HL-60 (cell line): ENCODE data around the gene SARM1.
"Not testable (repeated sequence)": the region's sequence is repeated elsewhere in the genome, so short reads cannot be mapped to it uniquely, and the experiment has no call there.

ENCODE experiments used
- CTCF ChIP-seq: IDR thresholded peaks from one replicate; pipeline ENCODE4 v1.5.1; 2011; ENCODE audit warnings: low read length, control low read depth, inconsistent platforms; ENCODE audit not compliant: insufficient read depth
- GABPA ChIP-seq: IDR thresholded peaks from 2 replicates; pipeline ENCODE4 v1.6.1; 2012; ENCODE audit warnings: low read depth
- POLR2AphosphoS5 ChIP-seq: IDR thresholded peaks from 2 replicates; pipeline ENCODE4 v1.6.1; 2012; ENCODE audit warnings: low read depth
- REST ChIP-seq: IDR thresholded peaks from 2 replicates; pipeline ENCODE4 v1.6.1; 2012; ENCODE audit warnings: low read depth; ENCODE audit not compliant: insufficient replicate concordance
- SPI1 ChIP-seq: IDR thresholded peaks from 2 replicates; pipeline ENCODE4 v1.6.1; 2012; ENCODE audit warnings: low read depth, mild to moderate bottlenecking, borderline replicate concordance

- not testable (repeated sequence) for TF ChIP-seq CTCF, POLR2AphosphoS5, GABPA, SPI1, REST
These were observed 56.5 kb downstream of the SARM1 start for GRCh38 chr17:28427982-28428381.
